Large intestine (tissue), 3 donors: ENCODE data around the gene FBXO45. TPM values are rescaled to one million over a fixed set of nuclear protein-coding genes. Genes with fewer than 3 reads are reported as not detected.

ENCODE experiments used
- DNase-seq, 2 donors: peaks; one replicate each; pipeline versions ENCODE4 v3.0.0 to v3.0.0-alpha.2; 2013
- H3K27ac ChIP-seq: one replicate; pipeline ENCODE4 v1.5.1; 2013; ENCODE audit warnings: low read length
- H3K27me3 ChIP-seq: 2 replicates; pipeline ENCODE4 v1.6.1; 2013; ENCODE audit warnings: low read length; ENCODE audit not compliant: control insufficient read depth, insufficient read depth
- H3K36me3 ChIP-seq: 2 replicates; pipeline ENCODE4 v1.6.1; 2013; ENCODE audit warnings: low read length; ENCODE audit not compliant: control insufficient read depth, insufficient read depth
- H3K4me1 ChIP-seq: one replicate; pipeline ENCODE4 v1.6.1; 2013; ENCODE audit warnings: low read length; ENCODE audit not compliant: control insufficient read depth, insufficient read depth
- H3K4me3 ChIP-seq: one replicate; pipeline ENCODE4 v1.5.1; 2013; ENCODE audit warnings: low read length
- H3K9me3 ChIP-seq: one replicate; pipeline ENCODE4 v1.6.1; 2013; ENCODE audit warnings: mild to moderate bottlenecking, low read depth, low read length, moderate library complexity; ENCODE audit not compliant: control insufficient read depth
- WGBS: methylation state at CpG from one replicate; pipeline ENCODE4 v1.1.5; 2013; ENCODE audit warnings: low lambda C conversion rate; ENCODE audit not compliant: insufficient coverage; 5-methylcytosine and 5-hydroxymethylcytosine counted together
- polyA plus RNA-seq: library from polyadenylated mRNA; unstranded; fragments of 120-200 nt; gene quantifications from one replicate; pipeline ENCODE4 v1.2.1, GENCODE V29; 2013

The FBXO45 gene
- polyA plus RNA-seq, 1 donor: 12.2 TPM

- H3K36me3 ChIP-seq: no peaks in the 10 kb centered on the region
- DNase-seq: no peak
- H3K27ac ChIP-seq: no peak overlapping the region
- H3K27me3 ChIP-seq: no peaks in the 10 kb centered on the region
- H3K4me1 ChIP-seq: no peaks in the 10 kb centered on the region
- no peaks in the 10 kb centered on the region for H3K9me3 ChIP-seq
- 71% methylated on average over 1 of the region's 16 CpGs for WGBS
- H3K4me3 ChIP-seq: no peak overlapping the region
These were observed 56.4 kb downstream of the FBXO45 start for GRCh38 chr3:196624907-196625306.

- no peaks in the 10 kb centered on the region for H3K4me1 ChIP-seq
- no CpG with 5 or more reads among the region's 6 CpGs for WGBS
- DNase-seq: no peak
- H3K27me3 ChIP-seq: no peaks in the 10 kb centered on the region
- no peaks in the 10 kb centered on the region for H3K36me3 ChIP-seq
- no peak overlapping the region for H3K27ac ChIP-seq
- no peaks in the 10 kb centered on the region for H3K9me3 ChIP-seq
- H3K4me3 ChIP-seq: no peak overlapping the region
These were observed 56.9 kb downstream of the FBXO45 start for GRCh38 chr3:196625331-196625730.

- DNase-seq: no peak
- H3K4me3 ChIP-seq: no peak overlapping the region
- peaks cover 5% of the 10 kb centered on the region for H3K4me1 ChIP-seq
- H3K36me3 ChIP-seq: no peaks in the 10 kb centered on the region
- no peaks in the 10 kb centered on the region for H3K9me3 ChIP-seq
- no CpG with 5 or more reads among the region's 8 CpGs for WGBS
- no peak overlapping the region for H3K27ac ChIP-seq
- no peaks in the 10 kb centered on the region for H3K27me3 ChIP-seq
These were observed 59.4 kb downstream of the FBXO45 start for GRCh38 chr3:196627918-196628231.

GRCh38 chr3:196629228-196629627, 60.8 kb downstream of the FBXO45 start:
- Histone ChIP-seq H3K36me3 (no peaks in the 10 kb centered on the region), H3K4me3 (no peak overlapping the region), H3K27me3 (no peaks in the 10 kb centered on the region), H3K27ac (no peak overlapping the region), H3K4me1 (peaks cover 9% of the 10 kb centered on the region), H3K9me3 (no peaks in the 10 kb centered on the region)
- no CpG with 5 or more reads among the region's 2 CpGs for WGBS
- DNase-seq: no peak

- no peaks in the 10 kb centered on the region for H3K9me3 ChIP-seq
- peaks cover 9% of the 10 kb centered on the region for H3K4me1 ChIP-seq
- peak overlapping the region; percentile 80 for H3K4me3 ChIP-seq
- DNase-seq: no peak
- H3K27me3 ChIP-seq: peaks cover 2% of the 10 kb centered on the region
- no CpG with 5 or more reads among the region's 5 CpGs for WGBS
- no peaks in the 10 kb centered on the region for H3K36me3 ChIP-seq
- H3K27ac ChIP-seq: peak overlapping the region; percentile 92
These were observed 63.2 kb downstream of the FBXO45 start for GRCh38 chr3:196631682-196632045.

DNA sequence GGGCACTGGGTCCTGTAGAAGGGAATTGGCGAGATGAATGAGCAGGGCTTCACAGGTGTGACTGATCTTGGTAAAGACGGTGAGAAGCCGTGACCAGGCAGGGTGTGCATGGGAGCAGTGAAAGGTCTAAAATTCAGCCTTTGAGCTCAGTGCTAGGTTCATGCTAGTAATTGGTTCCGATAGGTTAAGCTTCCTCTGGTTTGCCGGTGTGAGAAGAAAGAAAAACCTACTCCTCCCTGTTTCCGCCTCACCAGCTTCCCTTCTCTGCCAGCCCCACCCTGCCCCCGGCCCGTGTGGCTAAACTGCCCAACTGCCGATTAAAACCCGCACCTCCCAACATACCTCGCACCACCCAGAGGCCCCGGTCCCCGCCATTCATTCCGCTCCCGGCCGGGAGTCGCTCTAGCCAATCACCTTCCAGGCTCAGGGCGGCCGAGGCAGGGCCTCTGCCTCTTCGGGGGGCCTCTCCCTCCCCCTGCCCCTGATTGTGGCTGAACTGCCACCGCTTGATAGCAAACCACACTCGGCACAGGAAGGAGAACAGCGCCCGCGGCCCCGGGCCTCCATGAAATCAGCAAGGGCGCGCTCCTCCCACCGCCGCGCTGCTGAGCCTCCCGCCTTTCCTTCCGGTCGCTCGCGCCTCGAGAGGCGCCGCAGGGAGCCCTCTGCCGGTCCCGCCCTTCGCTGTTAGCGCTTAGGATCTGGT, 63.7 kb downstream of the FBXO45 start:
- H3K4me1 ChIP-seq: peaks cover 9% of the 10 kb centered on the region
- H3K27ac ChIP-seq: peak overlapping the region; percentile 92
- 0% methylated on average over 1 of the region's 43 CpGs for WGBS
- H3K4me3 ChIP-seq: peak overlapping the region; percentile 80
- DNase-seq: peak; percentile 82 to 94
- H3K36me3 ChIP-seq: no peaks in the 10 kb centered on the region
- H3K27me3 ChIP-seq: peaks cover 3% of the 10 kb centered on the region
- H3K9me3 ChIP-seq: no peaks in the 10 kb centered on the region

- 87% methylated on average over 3 of the region's 12 CpGs for WGBS
- Histone ChIP-seq H3K36me3 (no peaks in the 10 kb centered on the region), H3K4me1 (peaks cover 9% of the 10 kb centered on the region), H3K27ac (no peak overlapping the region), H3K9me3 (no peaks in the 10 kb centered on the region), H3K27me3 (peaks cover 11% of the 10 kb centered on the region), H3K4me3 (no peak overlapping the region)
- DNase-seq: no peak
These were observed 65.2 kb downstream of the FBXO45 start for GRCh38 chr3:196633555-196634151.

DNA sequence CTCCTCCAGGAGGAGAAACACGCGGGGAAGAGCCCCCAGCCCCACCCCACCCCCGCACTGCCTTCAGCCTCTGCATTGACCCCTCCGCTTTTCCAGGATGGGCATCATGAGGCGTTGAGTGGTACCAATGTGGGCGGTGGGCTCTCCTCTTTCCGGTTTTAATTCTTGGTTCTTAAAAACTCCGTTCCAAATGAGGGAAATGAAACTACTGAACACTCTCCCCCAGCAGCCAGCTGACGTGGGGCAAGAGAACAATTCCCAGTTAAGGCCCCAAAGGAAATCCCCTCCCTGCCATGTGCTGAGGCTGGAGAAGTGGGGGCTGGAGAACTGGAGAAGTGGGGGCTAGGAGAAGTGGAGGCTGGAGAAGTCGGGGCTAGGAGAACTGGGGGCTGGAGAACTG, 65.8 kb downstream of the FBXO45 start:
- H3K4me1 ChIP-seq: peaks cover 9% of the 10 kb centered on the region
- no peaks in the 10 kb centered on the region for H3K9me3 ChIP-seq
- peaks cover 16% of the 10 kb centered on the region for H3K27me3 ChIP-seq
- H3K27ac ChIP-seq: no peak overlapping the region
- no peak for DNase-seq
- no peak overlapping the region for H3K4me3 ChIP-seq
- H3K36me3 ChIP-seq: no peaks in the 10 kb centered on the region
- no CpG with 5 or more reads among the region's 10 CpGs for WGBS

GRCh38 chr3:196634829-196635228, 66.4 kb downstream of the FBXO45 start:
- no peaks in the 10 kb centered on the region for H3K36me3 ChIP-seq
- no peak overlapping the region for H3K4me3 ChIP-seq
- no peaks in the 10 kb centered on the region for H3K9me3 ChIP-seq
- H3K27me3 ChIP-seq: peaks cover 20% of the 10 kb centered on the region
- H3K27ac ChIP-seq: no peak overlapping the region
- DNase-seq: no peak
- WGBS: no CpG with 5 or more reads among the region's 7 CpGs
- peaks cover 9% of the 10 kb centered on the region for H3K4me1 ChIP-seq

DNA sequence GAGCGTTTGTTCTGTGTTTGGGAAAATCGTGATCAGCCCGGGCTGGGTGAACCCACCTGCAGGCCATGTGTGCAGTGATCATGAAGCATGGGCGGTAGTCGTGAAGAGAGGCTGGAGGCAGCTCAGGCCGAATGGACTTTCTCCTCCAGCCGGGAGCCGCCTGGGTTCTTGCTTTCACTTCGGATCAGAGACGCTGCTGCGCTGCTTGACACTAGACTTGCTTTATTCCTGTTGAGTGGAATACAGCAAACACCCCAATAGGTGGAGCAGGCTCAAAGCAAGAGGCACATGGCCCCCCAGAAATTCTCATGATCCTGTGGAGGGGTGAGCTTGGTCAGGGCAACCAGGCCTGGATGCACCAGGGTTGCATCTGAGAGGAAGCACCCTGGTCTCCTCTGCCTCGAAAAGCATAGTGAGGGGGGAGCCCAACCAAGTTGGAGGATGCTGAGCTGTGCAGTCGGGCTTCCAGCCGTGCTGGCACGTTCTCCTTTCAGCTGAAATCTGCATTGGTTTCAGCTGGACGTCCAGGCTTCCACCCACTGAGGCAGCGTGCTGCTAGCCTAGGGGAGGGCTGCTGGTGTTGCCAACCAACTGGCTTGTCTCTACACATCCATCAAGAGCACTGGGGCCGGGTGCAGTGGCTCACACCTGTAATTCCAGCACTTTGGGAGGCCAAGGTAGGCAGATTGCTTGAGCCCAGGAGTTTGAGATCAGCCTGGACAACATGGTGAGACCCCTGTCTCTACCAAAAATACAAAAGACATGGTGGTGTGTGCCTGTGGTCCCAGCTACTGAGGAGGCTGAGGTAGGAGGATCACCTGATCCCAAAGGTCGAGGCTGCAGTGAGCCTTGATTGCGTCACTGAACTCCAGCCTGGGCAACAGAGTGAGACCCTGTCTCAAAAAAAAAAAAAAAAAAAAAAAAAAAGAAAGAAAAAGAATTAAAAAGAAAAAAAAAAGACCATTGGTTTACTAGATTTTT, 68.2 kb downstream of the FBXO45 start:
- peaks cover 27% of the 10 kb centered on the region for H3K27me3 ChIP-seq
- H3K9me3 ChIP-seq: no peaks in the 10 kb centered on the region
- no peak overlapping the region for H3K27ac ChIP-seq
- H3K4me3 ChIP-seq: no peak overlapping the region
- DNase-seq: no peak
- peaks cover 7% of the 10 kb centered on the region for H3K4me1 ChIP-seq
- WGBS: no CpG with 5 or more reads among the region's 20 CpGs
- H3K36me3 ChIP-seq: no peaks in the 10 kb centered on the region
